NCI-H69 (cell line): Measurements from ENCODE around the gene MALRD1.

Experiments
- DNase-seq: peaks from one replicate; lab custom pipeline; 2025; lab: John Stamatoyannopoulos, UW

Gene MALRD1

DNA sequence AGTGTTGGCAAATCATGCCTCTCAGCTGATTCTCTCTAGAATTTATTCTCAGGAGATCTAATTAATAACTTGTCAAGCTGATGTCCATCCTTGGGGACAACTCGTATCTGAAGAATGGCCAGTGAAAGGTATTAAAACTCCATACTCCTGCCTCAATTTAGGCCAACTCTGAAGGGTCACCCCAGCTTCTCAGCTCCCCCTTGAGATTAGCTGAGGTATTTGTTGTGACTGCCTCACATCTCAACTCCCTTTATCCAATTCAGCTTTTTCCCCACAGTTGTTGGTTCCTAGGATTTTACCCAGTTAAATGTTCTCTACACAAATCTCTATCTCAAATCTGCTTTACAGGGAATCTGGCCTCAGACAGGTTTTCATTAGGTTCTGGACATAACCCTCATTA, 182.4 kb downstream of the MALRD1 start:
- no peak for DNase-seq

DNA sequence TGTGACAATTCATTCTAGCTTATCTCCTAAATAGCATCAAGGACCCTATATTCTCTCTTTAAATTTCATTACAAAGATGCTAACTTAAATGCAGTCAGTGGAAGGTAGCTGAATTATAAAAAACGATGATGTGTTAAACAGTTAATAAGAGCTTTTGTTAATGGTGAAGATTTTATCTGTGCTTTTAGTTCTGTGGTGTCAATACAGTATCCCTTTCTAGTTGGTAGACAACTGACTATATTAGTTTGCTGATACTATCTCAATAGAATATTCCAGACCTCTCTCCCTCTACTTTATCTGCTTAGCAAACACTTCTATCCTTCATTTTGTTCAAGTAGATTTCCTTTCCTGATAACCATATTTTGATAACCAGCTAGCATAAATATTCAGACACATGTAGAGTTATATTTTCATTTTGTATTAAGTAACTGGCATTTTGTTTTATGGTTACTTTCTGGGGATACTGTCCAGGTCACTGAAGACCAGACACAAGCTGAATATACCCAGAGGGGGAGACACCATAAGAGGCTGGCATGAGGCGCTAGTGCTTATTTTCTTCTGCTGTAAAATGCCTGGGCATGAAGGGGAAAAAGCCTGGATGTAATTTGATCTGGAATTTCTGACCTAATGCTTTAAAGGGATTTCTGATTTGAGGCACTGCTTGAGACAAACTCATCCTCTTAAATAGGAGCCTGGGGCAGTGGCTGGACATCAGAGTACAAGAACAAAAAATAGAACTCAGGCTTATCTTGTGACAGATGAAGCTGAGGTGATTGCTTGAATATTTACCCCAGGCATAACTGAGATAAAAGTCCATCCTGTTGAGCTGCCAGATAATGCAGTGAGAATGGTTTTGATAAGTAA, 197.5 kb downstream of the MALRD1 start:
- DNase-seq: no peak

DNA sequence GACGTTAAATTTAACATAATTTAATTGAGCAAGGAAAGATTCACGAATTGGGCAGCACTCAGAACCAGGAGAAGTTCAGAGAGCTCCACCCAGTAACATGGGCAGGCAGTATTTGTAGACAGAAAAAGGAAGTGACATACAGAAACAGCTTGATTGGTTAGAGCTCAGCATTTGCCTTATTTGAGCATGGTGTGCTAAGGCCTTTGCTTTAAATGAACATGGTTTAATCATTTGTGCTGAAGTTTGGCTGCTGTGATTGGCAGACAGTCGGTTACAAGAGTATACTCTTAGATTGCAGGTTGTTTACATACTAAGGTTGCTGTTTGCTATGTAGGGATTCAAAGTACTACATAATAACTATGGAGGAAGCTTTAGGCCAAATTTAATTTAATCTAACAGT, 199.2 kb downstream of the MALRD1 start:
- no peak for DNase-seq

DNA sequence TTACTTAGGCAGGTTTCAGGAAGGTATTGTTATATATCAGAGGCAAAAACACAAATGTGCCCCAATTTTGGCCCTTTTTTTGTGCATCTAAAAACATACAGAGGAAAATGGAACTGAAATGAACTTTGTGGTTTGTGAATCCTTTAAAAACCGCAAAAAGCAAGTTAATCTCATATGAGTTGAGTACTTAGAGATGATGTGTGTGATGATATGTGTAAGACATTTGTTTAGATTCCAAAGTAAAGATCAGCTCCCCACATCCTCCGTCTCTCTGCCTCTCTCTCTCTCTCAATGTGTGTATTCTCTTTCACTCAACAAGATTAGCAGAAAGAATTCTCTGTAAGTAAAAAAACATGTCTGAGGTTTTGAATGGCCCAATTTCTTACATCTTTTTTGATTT, 201.9 kb downstream of the MALRD1 start:
- DNase-seq: no peak

DNA sequence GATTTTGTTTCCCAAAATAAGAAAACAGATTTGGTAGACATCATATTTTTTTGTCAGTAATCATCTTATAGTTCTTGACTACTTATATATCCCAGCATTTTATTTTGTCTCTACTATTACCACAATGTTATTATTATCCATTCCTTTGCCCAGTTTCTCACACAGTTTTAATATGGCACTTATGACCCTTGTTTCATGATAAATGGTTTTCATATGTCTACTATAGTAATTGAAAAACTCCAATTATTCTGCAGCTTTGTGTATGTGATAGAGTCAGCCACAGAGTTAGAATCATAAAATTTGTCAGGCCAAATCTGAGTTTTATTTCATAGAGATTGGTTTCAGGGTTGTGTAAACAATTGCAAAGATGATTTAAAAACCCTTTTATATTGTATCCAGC, 203.9 kb downstream of the MALRD1 start:
- no peak for DNase-seq

DNA sequence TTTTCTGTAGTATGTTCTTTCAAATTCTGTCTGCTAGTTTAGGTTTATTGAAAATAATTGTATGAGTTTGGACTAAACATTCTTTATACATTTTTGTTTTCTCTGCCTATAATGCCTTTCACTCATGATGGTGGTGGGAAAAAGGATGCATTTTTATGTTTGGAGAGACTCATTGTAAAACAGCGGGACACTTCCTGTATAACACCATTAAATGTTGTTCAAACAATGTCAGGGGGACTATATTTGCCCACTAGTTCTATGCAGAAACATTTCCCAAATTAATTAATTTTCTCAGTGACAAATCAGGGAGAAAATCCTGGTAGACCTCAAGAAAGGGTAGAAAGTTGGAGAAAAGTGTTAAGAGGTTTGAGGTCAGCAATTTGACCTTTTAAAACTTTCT, 207.7 kb downstream of the MALRD1 start:
- DNase-seq: no peak

DNA sequence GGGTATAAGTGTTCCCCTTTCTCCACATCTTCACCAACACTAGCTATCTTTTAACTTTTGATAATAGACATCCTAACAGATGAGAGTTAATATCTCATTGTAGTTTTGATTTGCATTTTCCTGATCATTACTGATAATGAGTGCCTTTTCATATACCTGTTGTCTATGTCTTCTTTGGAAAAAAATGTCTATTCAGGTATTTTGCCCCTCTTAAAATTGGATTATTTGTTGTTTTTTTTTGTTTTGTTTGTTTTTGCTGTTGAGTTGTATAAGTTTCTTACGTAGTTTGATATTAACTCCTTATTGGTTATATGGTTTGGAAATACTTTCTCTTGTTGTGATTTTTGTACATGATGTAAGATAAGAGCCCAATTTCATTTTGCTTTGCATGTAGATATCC, 214.7 kb downstream of the MALRD1 start:
- DNase-seq: no peak

DNA sequence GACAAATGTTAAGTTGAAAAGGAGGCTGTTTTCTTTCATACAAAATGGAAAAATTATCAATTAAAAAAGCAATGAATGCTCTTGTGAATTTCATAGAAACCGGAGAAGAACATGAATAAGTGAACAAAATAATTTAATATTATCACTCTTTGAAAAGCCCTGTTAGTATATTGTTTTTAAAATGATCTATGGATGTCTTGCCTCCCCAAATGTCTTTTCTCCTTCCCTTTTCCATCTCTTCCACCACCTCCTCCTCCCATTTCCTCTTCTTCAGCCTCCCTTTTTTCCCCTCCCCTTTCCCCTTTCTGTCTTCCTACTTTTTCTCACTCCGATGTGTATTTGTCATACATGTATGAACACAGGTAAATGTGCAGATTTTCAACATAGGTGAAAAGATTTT, 234.7 kb downstream of the MALRD1 start:
- DNase-seq: no peak

DNA sequence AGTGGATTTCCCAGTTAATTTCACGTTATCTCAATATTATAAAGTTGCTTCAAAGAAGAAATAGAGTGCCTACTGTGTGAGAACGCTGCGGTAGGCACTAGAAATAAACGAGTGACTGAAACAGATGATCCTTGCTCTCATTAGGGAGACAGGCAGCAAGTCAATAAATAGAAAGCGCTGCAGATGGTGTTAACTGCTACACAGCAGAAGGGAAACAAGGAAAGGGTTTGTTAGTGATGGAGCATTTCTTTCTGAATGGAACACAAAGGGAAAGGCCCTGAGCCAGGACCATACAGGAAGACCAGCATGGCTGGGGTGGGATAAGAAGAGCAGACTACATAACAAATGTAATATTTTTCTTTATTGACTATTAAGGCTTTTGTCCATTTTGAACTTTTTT, 235.2 kb downstream of the MALRD1 start:
- DNase-seq: no peak

DNA sequence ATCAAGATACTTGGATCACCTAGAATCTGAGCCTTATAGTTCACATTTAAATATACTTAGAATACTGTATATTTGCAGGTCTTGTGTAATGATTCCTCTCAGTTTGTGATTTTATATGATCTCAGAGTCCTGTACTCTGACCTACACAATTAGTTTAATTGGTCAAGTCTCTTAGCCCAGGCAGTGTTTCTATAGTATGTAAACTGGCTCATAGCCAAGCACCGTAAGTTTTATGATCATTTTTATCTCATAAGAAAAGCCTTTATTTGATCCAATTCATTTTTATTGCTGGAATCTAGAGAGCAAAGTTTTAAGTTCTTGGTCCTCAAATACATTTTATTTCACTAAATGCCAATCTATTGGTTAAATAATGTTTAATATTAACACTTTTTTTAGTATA, 242.2 kb downstream of the MALRD1 start:
- DNase-seq: peak; percentile 7

DNA sequence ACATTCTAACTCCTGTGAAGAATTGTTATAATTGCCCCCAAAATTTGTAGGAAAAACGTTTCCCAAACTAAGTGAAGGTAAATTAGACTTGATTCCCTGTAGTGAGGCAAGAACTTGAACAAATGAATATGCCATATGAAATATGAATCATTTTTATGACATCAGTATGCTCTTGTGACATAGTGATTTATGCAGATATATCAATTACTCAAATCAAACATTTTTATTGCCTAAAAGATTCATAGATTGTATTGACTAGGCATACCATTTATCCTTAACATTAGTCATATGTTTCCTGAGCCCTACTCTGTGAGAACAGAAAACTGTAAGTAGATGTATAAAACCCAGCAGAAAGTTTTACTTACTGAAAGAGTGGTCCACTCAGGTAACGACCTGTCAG, 245.6 kb downstream of the MALRD1 start:
- no peak for DNase-seq

DNA sequence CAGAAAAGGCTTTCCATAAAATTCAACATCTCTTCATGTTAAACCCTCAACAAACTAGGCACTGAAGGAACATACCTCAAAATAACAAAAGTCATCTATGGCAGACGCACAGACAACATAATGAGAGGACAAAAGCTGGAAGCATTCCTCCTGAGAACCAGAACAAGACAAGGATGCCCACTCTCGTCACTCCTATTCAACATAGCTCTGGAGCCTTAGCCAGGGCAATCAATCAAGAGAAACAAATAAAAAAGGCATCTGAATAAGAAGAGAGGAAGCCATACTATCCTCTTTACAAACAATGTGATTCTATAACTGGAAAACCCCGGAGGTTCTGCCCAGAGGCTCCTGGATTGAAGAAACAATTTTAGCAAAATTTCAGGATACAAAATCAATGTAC, 251.0 kb downstream of the MALRD1 start:
- no peak for DNase-seq

DNA sequence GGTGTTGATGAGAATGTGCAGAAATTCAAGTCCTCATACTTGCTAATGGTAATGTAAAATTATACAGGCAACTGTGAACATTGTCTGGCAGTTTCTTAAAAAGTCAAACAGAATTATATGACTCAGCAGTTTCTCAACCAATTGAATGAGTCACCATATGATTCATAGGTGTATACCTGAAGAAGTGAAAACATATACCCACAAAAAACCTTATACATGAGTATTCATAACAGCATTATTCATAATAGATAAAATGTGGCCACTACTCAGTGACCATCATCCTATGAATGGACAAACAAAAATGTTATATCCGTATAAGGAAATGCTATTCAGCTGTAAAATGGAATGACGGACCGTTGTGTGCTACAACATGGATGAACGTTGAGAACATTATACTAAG, 253.5 kb downstream of the MALRD1 start:
- DNase-seq: no peak

DNA sequence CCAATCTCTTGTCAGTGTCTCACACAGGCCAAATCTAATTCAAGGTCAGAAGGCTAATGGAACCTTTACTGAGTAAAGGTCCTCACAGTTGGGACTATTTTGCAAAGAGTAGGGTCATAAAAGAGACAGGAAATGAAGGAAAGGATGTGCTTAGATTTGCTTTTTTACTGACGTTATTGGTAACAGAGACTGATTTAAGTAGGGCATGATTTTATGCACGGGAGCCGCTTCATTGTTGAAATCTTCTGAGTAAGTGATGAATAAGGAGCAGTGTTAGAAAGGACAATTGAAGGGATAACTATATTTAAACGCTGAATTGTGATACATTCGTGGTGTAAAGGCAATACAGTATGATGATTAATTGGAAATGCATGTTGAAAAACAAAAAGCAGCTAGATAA, 261.5 kb downstream of the MALRD1 start:
- no peak for DNase-seq

DNA sequence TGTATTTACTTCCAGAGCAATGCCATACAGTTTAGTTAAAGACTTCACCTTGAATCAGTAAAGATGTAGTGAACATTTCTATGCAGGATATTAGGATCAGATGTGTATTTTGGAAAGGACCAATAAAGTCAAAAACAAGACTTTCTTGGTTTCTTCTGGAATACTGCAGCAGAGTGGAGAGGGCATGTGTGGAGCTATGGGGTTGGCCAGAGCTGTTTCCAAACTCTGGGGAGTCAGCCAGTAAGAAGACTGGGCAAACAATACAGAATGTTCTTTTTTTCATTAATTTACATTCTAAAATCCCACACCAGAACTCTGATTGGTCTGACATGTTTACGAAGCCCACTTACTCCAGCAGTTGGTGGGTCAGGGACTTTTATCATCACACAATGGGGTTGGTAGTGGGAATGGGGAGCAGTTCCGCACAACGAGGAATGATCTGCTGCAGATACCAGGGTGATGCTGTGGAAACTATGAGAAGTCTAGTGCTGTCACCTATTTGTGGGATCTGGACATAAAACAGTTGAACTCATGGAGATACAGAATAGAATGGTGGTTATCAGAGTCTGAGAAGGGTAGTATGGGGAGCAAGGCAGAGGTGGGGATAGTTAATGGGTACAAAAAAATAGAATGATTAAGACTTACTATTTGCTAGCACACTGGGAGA, 267.7 kb downstream of the MALRD1 start:
- no peak for DNase-seq

DNA sequence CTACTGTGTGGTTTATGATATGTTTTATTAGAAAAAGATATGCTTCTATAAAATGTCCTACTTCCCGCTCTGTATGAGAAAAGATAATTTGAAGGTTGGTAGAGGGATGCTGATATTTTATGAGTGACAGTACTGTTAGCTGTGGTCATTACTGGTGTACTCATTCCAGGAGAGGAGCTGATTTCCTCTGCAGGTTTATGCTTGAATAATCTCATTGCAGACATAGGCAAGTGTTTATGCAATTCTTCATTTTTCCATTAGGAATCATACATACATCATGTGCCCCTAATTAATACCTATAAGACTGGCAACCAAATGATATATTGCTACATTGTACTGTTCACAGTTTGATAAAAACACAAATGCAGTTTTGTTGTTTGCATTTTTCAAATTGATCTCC, 269.4 kb downstream of the MALRD1 start:
- DNase-seq: no peak

DNA sequence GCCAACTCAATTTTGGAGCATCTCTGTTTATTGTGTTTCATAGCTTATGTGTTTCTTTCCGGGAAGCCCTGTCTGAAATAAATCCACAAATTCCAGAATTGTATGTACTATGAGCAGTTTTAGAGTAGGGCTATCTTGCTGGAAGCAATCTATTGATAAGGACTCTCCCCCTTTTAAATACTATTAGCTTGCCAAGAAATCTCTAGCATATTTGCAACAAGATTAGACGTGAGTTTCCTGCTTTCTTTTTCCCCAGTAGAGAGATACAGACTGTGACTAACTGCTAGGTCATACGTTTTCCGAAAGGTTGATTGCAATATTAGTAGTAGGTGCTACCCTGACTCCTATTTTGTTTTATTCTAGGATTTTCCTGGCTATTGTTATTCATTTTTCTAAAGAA, 277.0 kb downstream of the MALRD1 start:
- DNase-seq: no peak

DNA sequence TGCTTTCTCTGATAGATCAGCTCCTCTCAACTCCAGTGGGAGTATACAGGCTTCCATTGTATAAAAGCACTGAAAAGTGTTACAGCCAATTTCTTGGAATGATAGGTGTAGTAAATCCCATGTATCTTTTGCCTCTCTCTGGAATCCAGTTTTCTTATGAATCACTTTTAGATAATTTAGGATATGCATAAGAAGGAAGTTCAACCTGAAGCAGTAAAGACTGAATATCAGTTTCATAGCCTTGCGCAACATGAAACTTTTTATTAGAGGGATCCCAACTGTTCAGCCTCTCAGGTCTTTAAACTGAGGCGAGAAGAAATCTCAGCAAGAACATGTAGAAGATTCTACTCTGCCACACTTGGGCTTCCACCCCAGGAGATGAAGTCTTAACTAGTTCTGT, 280.0 kb downstream of the MALRD1 start:
- DNase-seq: no peak

DNA sequence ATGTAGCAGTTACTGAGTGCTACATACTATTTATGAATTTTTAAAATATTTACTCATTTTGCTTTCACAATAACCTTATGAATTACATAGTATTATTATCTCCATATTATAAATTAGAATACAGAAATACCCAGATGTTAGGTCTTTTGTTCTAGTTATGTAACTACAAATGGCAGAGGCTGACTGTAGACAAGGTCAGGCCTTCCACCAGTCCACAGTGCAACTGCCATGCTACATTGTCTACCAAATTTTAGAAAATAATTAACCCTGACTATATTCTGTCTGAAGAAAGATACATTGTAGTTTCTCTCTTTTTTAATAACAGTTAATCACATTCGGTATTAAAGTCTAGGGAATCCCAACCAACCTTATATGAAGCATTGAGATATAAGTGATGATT, 280.9 kb downstream of the MALRD1 start:
- no peak for DNase-seq

DNA sequence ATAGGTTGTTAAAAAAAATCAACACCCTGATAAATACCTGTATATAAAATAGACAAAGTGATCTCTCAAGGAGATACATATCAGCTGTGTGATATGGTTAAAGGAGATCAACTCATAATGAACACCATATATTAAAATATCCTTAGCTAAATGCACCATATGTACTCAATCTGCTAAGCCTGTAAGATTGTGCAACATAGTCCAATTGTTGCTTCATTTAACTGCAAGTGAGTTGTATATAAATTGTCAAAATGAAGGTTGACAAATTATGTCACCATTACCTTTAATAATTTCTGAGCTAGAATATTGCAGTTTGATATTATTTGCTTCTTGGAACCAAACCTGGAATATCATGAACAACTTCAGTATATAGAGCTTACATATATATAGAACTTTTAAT, 283.7 kb downstream of the MALRD1 start:
- no peak for DNase-seq

DNA sequence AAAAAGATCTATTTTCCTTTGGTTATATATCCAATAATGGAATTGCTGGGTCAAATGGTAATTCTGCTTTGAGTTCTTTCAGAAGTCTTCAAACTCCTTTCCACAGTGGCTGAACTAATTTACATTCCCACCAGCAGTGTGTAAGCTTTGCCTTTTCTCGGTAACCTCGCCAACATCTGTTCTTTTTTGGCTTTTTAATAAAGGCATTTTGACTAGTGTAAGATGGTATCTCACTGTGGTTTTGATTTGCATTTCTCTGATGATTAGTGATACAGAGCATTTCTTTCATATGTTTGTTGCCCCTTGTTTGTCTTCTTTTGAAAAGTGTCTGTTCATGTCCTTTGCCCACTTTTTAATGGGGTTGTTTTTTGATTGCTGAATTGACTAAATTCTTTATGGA, 285.0 kb downstream of the MALRD1 start:
- DNase-seq: no peak

DNA sequence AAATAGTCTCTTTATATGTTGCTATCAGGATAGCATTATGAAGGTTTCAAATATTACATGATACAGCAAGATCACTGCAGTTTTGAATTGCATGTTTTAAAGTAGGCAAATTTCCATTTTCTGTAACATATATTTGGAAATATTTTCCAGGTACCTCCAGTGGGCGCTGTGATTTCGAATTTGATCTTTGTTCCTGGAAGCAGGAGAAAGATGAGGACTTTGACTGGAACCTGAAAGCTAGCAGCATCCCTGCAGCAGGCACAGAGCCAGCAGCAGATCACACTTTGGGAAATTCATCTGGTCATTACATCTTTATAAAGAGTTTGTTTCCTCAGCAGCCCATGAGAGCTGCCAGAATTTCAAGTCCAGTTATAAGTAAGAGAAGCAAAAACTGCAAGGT, 299.0 kb downstream of the MALRD1 start:
- peak; percentile 0 for DNase-seq

DNA sequence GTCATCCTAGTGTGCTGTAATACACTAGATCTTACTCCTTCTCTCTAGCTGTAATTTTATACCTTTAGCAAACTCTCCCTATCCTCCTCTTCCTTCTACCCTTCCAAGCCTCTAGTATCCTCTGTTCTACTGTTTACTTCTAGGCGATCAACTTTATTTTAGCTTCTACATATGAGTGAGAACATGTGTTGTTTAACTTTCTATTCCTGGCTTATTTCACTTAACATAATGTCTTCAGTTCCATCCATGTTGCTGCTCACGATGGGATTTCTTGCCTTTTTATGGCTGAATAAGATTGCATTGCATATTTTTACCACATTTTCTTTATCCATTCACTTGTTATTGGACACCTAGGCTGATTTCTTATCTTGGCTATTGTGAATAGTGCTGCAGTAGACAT, 318.6 kb downstream of the MALRD1 start:
- no peak for DNase-seq

DNA sequence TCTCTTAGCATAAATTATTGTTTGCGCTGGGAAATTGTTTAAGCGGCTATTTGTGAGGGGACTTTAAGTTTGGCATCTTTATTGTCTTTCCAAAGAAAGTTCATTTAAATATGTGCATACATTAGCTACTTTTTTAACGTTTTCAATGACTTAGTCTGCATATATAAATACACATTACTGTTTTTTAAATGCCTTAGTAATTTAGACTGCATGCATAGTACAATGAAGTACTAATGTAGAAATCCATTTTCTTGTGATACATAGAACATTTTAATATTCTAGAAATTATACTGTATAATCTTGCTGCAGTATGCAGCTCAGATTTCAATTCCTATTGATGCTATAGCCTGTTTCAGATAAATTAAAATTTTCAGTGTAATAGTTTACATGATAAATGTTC, 325.4 kb downstream of the MALRD1 start:
- no peak for DNase-seq
